ENCODE measurements around the gene MS4A6A.
"Not testable (repeated sequence)": the region's sequence is repeated elsewhere in the genome, so short reads cannot be mapped to it uniquely, and the experiment has no call there.

GRCh38 chr11:60188481-60188880 is 5.6 kb upstream of the MS4A6A start:
- TF ChIP-seq CTCF, POLR2A (IDR thresholded peaks at IDR 0.05): not testable (repeated sequence)
